HG03442 (cell line): ENCODE results near the gene THBS2.
"Not testable (repeated sequence)": the region's sequence is repeated elsewhere in the genome, so short reads cannot be mapped to it uniquely, and the experiment has no call there.

Experiments
- ATAC-seq: cut with Tn5 transposase; IDR thresholded peaks from one replicate; pipeline ENCODE4 v1.9.1; 2021; ENCODE audit warnings: mild to moderate bottlenecking, moderate library complexity; ENCODE audit not compliant: unreplicated experiment

The THBS2 gene

DNA sequence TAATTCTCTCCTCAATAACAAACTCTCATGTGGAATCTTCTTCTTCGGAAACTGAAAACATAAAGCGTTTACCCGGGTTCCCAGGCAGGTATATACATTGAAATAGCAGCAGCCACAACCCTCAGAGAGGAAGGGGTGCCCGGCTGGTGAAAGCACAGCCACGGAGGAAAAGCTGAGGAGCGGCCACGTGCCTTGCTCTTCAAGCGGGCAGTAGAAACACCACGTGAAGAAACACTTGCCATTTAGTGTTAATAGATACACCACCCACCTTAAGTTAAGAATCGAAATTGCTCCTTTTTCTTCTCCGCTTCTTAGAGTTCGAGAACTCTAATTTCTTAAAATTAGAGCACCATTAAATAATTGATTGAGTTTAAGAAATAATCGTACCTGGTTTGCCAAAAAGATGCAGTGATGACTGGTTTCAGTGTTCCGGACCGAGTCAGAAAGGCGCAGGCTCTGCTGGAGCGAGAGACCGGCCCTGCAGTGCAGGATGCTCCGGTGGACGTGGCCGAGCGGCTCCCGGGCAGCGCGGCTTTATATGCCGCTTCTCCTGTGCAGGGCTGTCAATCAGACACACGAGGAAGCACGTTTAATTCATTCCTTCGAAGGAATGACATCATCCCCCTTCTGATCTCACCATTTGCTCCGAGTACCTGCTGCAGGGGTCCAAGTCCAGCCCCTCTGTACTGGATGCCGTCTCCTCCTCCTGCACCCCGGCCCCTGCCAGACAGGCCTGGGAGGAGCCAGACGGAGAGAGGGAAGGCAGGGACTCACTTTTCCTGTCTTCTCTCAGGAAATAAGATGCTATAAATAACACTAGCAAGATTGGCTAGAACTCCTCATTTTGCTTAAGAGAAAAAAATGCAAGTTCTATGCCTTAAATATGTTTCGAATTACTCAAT, at the start of gene THBS2:
Gene THBS2 (minus strand): TSS at position 510 of the 902 bp plus-strand sequence. CDS start 3,062 bp downstream, outside the sequence.
- ATAC-seq: no peak

GRCh38 chr6:169302716-169303115, 49.1 kb upstream of the THBS2 start:
- no peak for ATAC-seq

GRCh38 chr6:169302255-169302654, 48.6 kb upstream of the THBS2 start:
- no peak for ATAC-seq

DNA sequence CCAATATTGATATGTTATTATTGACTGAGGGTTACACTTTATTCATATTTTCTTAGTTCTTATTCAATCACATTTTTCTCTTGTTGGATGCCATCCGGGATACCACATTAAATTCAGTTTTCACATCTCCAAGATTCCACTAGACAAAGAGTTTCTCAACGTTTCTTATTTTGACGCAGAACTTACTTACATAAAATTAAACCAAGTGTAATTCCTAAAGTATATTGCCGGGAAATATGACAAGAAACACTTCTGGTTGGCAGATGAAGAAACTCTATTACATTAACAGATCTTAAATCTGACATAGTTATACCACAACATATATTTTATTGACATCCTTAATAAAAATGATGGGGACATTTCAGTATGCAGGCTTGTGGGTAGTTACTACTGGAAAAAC, 47.3 kb upstream of the THBS2 start:
- no peak for ATAC-seq

GRCh38 chr6:169298626-169299025, 45.0 kb upstream of the THBS2 start:
- ATAC-seq: not testable (repeated sequence)

DNA sequence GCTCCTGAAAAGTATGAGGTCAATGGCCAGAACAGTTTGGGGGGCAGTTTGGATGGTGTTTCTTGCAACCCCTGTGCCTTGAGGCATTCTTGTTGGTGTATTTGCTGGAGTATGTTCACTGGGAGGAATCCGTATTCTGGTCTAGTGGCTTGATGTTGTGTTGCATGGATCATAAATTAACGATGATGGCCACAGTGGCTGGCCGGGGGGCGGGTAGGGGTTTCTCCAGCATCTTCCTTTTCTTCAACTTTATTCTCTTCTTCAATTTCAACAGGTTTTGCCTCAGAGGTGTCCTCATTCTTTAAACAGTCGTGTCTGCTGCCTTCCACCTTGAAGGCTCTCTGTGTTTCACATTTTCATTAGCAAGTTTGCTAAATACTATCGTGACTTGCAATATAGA, 43.0 kb upstream of the THBS2 start:
- ATAC-seq: no peak

GRCh38 chr6:169296170-169296569, 42.5 kb upstream of the THBS2 start:
- no peak for ATAC-seq

GRCh38 chr6:169293196-169293595, 39.5 kb upstream of the THBS2 start:
- ATAC-seq: no peak

GRCh38 chr6:169292338-169293124, 38.9 kb upstream of the THBS2 start:
- ATAC-seq: no peak

GRCh38 chr6:169291646-169292337, 38.1 kb upstream of the THBS2 start:
- no peak for ATAC-seq

- ATAC-seq: no peak
Observed at GRCh38 chr6:169291148-169291547, 37.5 kb upstream of the THBS2 start.

DNA sequence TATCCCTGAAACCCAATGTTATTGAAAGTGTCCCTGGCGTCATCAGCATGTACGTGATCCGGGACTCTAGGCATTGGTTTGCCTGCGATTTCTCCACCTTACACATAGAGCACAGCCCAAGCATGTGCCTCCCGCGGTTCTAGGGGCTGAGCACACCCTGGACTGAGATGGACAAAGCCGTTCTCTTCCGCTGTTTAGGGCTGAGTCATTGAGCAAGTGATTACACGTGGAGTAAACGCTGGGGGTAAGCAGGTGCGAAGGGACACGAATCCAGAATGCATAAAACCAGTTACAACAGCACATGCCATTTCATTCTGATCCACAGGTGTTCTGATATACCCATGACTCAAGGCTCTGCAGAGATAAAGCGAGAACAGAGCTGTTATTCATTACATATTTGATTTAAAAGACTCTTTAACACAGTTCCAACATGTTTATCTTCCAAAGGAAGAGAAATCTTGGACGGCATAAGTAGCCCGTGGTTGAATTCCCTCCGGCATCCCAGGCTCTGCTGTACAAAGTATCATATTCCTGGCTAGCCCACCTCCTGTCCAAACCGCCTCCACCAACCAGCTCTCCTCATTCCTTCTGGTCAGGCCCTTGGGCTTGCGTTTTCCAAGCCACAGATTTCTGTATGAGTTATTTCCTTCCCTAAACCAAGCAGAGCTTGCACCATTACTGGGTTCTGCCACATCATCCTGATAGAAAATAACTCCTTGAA, 36.1 kb upstream of the THBS2 start:
- no peak for ATAC-seq

- ATAC-seq: no peak
Observed at GRCh38 chr6:169289257-169289618, 35.6 kb upstream of the THBS2 start.

GRCh38 chr6:169288591-169288990, 34.9 kb upstream of the THBS2 start:
- no peak for ATAC-seq

DNA sequence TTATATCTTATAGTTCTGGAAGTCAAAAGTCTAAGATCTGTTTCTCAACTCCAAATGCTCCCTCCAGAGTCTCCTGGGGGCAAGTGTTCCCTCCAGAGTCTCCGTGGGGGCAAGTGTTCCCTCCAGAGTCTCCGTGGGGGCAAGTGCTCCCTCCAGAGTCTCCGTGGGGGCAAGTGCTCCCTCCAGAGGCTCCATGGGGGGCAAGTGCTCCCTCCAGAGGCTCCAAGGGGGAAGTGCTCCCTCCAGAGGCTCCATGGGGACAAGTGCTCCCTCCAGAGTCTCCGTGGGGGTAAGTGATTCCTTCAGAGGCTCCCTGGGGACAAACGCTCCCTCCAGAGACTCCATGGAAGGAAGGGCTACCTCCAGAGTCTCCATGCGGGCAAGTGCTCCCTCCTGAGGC, 34.0 kb upstream of the THBS2 start:
- no peak for ATAC-seq

DNA sequence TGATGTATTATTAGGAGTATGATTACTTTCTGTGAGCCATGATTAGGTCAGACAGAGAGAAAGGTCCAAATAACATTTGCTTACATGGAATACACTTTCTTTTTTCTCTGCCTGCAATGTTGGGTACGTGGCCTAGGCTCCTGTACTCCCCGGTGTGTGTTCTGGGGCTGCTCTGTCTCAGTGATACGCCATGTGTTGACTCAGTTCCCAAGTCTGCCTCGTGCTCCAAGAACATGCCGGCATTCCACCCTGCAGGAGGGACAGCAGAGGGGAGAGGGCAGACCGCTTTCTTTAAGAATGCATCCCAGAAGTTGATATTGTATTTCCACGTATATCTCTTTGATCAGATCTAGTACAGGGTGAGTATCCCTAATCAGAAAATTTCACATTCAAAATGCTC, 33.3 kb upstream of the THBS2 start:
- ATAC-seq: no peak

- no peak for ATAC-seq
Observed at GRCh38 chr6:169285165-169285564, 31.5 kb upstream of the THBS2 start.

- ATAC-seq: no peak
Observed at GRCh38 chr6:169283924-169284323, 30.3 kb upstream of the THBS2 start.

DNA sequence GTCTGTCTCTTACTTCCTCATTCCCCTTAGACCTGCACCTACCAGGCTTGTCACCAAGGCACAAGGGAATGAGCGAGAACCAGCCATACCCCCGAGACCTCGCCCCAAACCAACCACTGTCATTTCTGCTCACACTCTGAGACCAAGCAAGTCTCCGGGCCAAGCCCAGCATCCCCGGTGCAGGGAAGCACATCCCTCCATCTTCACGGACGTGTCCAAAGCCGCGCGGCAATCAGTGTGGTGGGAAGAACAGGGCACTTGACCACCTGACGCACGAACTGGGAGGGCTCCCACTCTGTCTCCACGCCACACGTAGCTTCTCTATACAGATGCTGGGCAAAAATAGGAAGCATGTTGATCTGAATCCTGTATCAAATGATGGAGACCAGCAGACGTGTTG, 28.4 kb upstream of the THBS2 start:
- no peak for ATAC-seq

GRCh38 chr6:169277619-169278018, 24.0 kb upstream of the THBS2 start:
- no peak for ATAC-seq

DNA sequence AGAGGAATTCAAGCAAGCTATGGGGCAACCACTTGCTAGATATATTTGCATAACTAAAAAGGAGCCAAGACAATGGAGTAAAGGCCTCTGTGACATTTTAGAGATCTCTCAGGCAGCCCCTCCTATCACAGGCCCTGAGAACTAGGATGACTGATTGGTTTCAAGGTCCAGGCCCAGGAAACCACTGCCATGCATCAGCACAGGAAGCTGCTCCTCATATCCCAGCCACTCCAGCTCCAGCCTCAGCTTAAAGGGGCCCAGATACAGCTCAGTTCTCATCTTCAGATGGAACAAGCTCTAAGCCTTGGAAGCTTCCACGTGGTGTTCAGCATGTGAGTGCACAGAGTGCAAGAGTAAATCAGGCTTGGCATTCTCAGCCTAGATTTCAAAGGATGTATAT, 21.1 kb upstream of the THBS2 start:
- no peak for ATAC-seq
